Frontal cortex (tissue), 4 donors: ENCODE data around the gene MOV10L1. TPM values are rescaled to one million over a fixed set of nuclear protein-coding genes. Genes with fewer than 3 reads are reported as not detected.
A peak's percentile ranks its signal among the peaks of the same experiment; 100 is the strongest.

Experiments
- DNase-seq, 2 donors: peaks; one replicate each; pipeline ENCODE4 v3.0.0; 2012; ENCODE audit warnings: low spot score in 2 of 2
- FAIRE-seq: peaks from 2 replicates; lab custom pipeline; 2012; peaks lifted over from hg19 to GRCh38; lab: Jason Lieb, UNC
- total RNA-seq: library from RNA; depleted of rRNA; stranded (reverse); fragments of >200 nt; gene quantifications from one replicate; pipeline ENCODE4 v1.2.3, GENCODE V29; 2014
- donor health status: control.
- donor health status: control.
- donor health status: control.

MOV10L1 gene
- total RNA-seq, 1 donor from 2014 or later: 3.3 TPM

GRCh38 chr22:50091092-50091768 is 1.4 kb downstream of the MOV10L1 start:
- no peak for DNase-seq
- FAIRE-seq: no peak

- DNase-seq: no peak
- FAIRE-seq: no peak
These were observed 2.5 kb downstream of the MOV10L1 start for GRCh38 chr22:50092342-50092741.

- FAIRE-seq (peak; percentile 42), DNase-seq (no peak)
These were observed 8.2 kb downstream of the MOV10L1 start for GRCh38 chr22:50098052-50098451.

GRCh38 chr22:50101870-50102565 is 12.2 kb downstream of the MOV10L1 start:
- FAIRE-seq (no peak), DNase-seq (no peak)

GRCh38 chr22:50102946-50103345 is 13.1 kb downstream of the MOV10L1 start:
- no peak for FAIRE-seq

GRCh38 chr22:50104141-50104544 is 14.3 kb downstream of the MOV10L1 start:
- DNase-seq (no peak), FAIRE-seq (no peak)

More at GRCh38 chr22:50102946-50103345, 13.1 kb downstream of the MOV10L1 start:
- DNase-seq: no peak

- DNase-seq (no peak), FAIRE-seq (no peak)
These were observed 15.6 kb downstream of the MOV10L1 start for GRCh38 chr22:50105208-50106100.

GRCh38 chr22:50107529-50107928 is 17.7 kb downstream of the MOV10L1 start:
- no peak for FAIRE-seq
- DNase-seq: no peak

GRCh38 chr22:50111056-50111455 is 21.2 kb downstream of the MOV10L1 start:
- DNase-seq: no peak
- no peak for FAIRE-seq

GRCh38 chr22:50112151-50113118 is 22.6 kb downstream of the MOV10L1 start:
- FAIRE-seq: no peak
- no peak for DNase-seq

- FAIRE-seq (no peak), DNase-seq (no peak)
These were observed 24.6 kb downstream of the MOV10L1 start for GRCh38 chr22:50114221-50115021.

GRCh38 chr22:50115693-50116092 is 25.9 kb downstream of the MOV10L1 start:
- FAIRE-seq (no peak), DNase-seq (no peak)

- no peak for DNase-seq
- FAIRE-seq: no peak
These were observed 27.5 kb downstream of the MOV10L1 start for GRCh38 chr22:50117168-50117762.

- DNase-seq: no peak
- FAIRE-seq: no peak
These were observed 28.3 kb downstream of the MOV10L1 start for GRCh38 chr22:50118129-50118528.

- no peak for DNase-seq
- FAIRE-seq: no peak
These were observed 28.9 kb downstream of the MOV10L1 start for GRCh38 chr22:50118557-50119168.

GRCh38 chr22:50119169-50119767 is 29.5 kb downstream of the MOV10L1 start:
- FAIRE-seq: no peak

GRCh38 chr22:50119768-50120251 is 30.0 kb downstream of the MOV10L1 start:
- DNase-seq (no peak), FAIRE-seq (no peak)

More at GRCh38 chr22:50119169-50119767, 29.5 kb downstream of the MOV10L1 start:
- no peak for DNase-seq
